Vagina (tissue), 2 donors: ENCODE measurements around the gene DDX43.

Experiments used
- POLR2A ChIP-seq, 2 donors: fragments of 450-650 bp; IDR thresholded peaks; one replicate each; pipeline ENCODE4 v1.6.1; 2017; ENCODE audit warnings: antibody characterized with exemption in 2 of 2, mild to moderate bottlenecking in 2 of 2, moderate library complexity in 2 of 2
- POLR2AphosphoS5 ChIP-seq, 2 donors: sonication (generic); formaldehyde crosslinking; IDR thresholded peaks; one replicate each; pipeline ENCODE4 v1.9.0; 2017; ENCODE audit warnings: antibody characterized with exemption in 2 of 2, mild to moderate bottlenecking in 2 of 2, low read depth in 1 of 2; ENCODE audit not compliant: insufficient read depth in 1 of 2

DNA sequence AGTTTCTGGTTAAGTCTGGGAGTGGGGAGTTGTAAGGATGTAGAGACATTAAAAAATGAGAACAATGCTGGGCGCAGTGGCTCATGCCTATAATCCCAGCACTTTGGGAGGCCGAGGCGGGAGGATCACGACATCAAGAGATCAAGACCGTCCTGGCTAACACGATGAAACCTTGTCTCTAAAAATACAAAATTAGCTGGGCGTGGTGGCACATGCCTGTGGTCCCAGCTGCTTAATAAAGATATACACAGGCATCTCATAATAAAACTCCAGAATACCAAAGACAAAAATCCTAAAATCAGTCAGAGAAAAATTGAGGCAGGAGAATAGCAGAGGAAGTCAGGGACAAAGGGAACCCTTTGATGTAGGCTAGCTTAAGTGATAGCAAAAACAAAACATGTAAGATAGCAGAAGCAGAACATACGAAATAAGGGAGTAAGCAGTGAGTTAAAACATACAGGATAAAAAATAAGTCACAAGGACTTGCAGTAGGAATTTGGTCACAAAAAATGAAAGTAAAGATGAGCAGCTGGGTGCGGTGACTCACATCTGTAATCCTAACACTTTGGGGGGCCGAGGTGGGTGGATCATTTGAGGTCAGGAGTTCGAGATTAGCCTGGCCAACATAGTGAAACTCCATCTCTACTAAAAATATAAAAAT, 23.6 kb downstream of the DDX43 start:
- TF ChIP-seq POLR2AphosphoS5 (IDR thresholded peaks at IDR 0.05; ENCODE audit: insufficient read depth in 1 of 2, low read depth in 1 of 2) (no peak), POLR2A (IDR thresholded peaks at IDR 0.05) (no peak)
